HepG2 (cell line): ENCODE data around the gene TPI1. TPM values are rescaled to one million over a fixed set of nuclear protein-coding genes. Genes with fewer than 3 reads are reported as not detected.

Experiments used
- CBX5 ChIP-seq: sonication (generic); formaldehyde crosslinking; IDR thresholded peaks from 2 replicates; pipeline ENCODE4 v1.4.0; 2020; ENCODE audit warnings: missing genetic modification reagents, borderline replicate concordance
- CENPT ChIP-seq: sonication (generic); formaldehyde crosslinking; IDR thresholded peaks from 2 replicates; pipeline ENCODE4 v1.8.0; 2022; ENCODE audit warnings: low read depth, mild to moderate bottlenecking, moderate library complexity, missing genetic modification reagents
- CREB1 ChIP-seq, 2 experiments: fragments of 450-650 bp in 1 of 2; IDR thresholded peaks; 2 replicates each; pipeline ENCODE4 v1.6.1; 2016 to 2017; ENCODE audit warnings: control low read depth in 1 of 2, mild to moderate bottlenecking in 1 of 2, missing compliant biosample characterization in 1 of 2, missing genetic modification characterization in 1 of 2
- DRAP1 ChIP-seq: IDR thresholded peaks from 2 replicates; pipeline ENCODE4 v1.6.1; 2016; ENCODE audit warnings: missing genetic modification reagents, missing compliant biosample characterization
- ETV5 ChIP-seq: IDR thresholded peaks from 2 replicates; pipeline ENCODE4 v1.6.1; 2018; ENCODE audit warnings: missing biosample characterization, missing genetic modification reagents, inconsistent platforms, borderline replicate concordance
- GTF3A ChIP-seq: sonication (generic); formaldehyde crosslinking; conservative IDR thresholded peaks from 2 replicates; pipeline ENCODE4 v1.4.0; 2020; ENCODE audit warnings: mild to moderate bottlenecking, missing genetic modification reagents
- MAFG ChIP-seq: sonication (generic); formaldehyde crosslinking; IDR thresholded peaks from 2 replicates; pipeline ENCODE4 v1.5.1; 2020; ENCODE audit warnings: mild to moderate bottlenecking, missing genetic modification reagents
- RAD21 ChIP-seq: fragments of 450-650 bp; formaldehyde crosslinking; IDR thresholded peaks from 2 replicates; pipeline ENCODE4 v1.5.0; 2020; ENCODE audit warnings: mild to moderate bottlenecking
- RBM22 ChIP-seq: fragments of 200-400 bp; formaldehyde crosslinking; optimal IDR thresholded peaks from 2 replicates; pipeline ENCODE3; 2017; ENCODE audit warnings: mild to moderate bottlenecking, low read length, moderate library complexity
- RFX5 ChIP-seq: IDR thresholded peaks from 2 replicates; pipeline ENCODE4 v1.6.1; 2011; ENCODE audit warnings: low read depth, low read length, improper control_type of control experiment
- SIN3A ChIP-seq: IDR thresholded peaks from 2 replicates; pipeline ENCODE4 v1.6.1; 2011; ENCODE audit warnings: low read depth, mild to moderate bottlenecking, control low read depth, low read length, borderline replicate concordance
- SMARCE1 ChIP-seq: fragments of 450-650 bp; IDR thresholded peaks from 2 replicates; pipeline ENCODE4 v1.6.1; 2017; ENCODE audit warnings: borderline replicate concordance
- TBX3 ChIP-seq: fragments of 450-650 bp; IDR thresholded peaks from 2 replicates; pipeline ENCODE4 v1.6.1; 2017; ENCODE audit warnings: antibody characterized with exemption, mild to moderate bottlenecking, inconsistent platforms, borderline replicate concordance
- ZNF558 ChIP-seq: sonication (generic); formaldehyde crosslinking; IDR thresholded peaks from 2 replicates; pipeline ENCODE4 v1.9.0; 2022; ENCODE audit warnings: mild to moderate bottlenecking, missing genetic modification reagents, borderline replicate concordance
- polyA plus RNA-seq, 8 experiments: library from polyadenylated mRNA; depleted of rRNA in 3 of 8; stranded (reverse) in 7 of 8; unstranded in 1 of 8; fragments of >200 nt; fragmentation: Illumina TruSeq in 4 of 8; extraction: Trizol in 4 of 8; gene quantifications; 2 replicates each; pipeline versions ENCODE4 v1.2.1 to v1.2.3, GENCODE V29; 2011 to 2016; ENCODE audit warnings: low read depth in 4 of 8, missing spikeins in 1 of 8, mixed read lengths in 1 of 8; ENCODE audit not compliant: insufficient read depth in 1 of 8
- total RNA-seq, 5 experiments: library from RNA; depleted of rRNA; stranded (reverse); fragments of >200 nt; fragmentation: Illumina TruSeq; extraction: Trizol; gene quantifications; 2 replicates each; pipeline ENCODE4 v1.2.3, GENCODE V29; 2016; ENCODE audit warnings: low read depth in 1 of 5
- TF ChIP-seq, protein P1 (sequence below): sonication (generic); formaldehyde crosslinking; IDR thresholded peaks from 2 replicates; pipeline ENCODE4 v1.8.1; 2023; ENCODE audit warnings: missing genetic modification reagents, inconsistent platforms, borderline replicate concordance
- TF ChIP-seq, protein P2 (sequence below): sonication (generic); formaldehyde crosslinking; IDR thresholded peaks from 2 replicates; pipeline ENCODE4 v1.8.0; 2022; ENCODE audit warnings: mild to moderate bottlenecking, missing genetic modification reagents, moderate library complexity
- TF ChIP-seq, protein P3 (sequence below): sonication (generic); formaldehyde crosslinking; IDR thresholded peaks from 2 replicates; pipeline ENCODE4 v1.9.0; 2022; ENCODE audit warnings: low read depth, missing genetic modification reagents
- TF ChIP-seq, protein P4 (sequence below): sonication (generic); formaldehyde crosslinking; IDR thresholded peaks from 2 replicates; pipeline ENCODE4 v1.5.1; 2020; ENCODE audit warnings: mild to moderate bottlenecking, missing genetic modification reagents, moderate library complexity
- TF ChIP-seq, protein P5 (sequence below): sonication (generic); formaldehyde crosslinking; IDR thresholded peaks from 2 replicates; pipeline ENCODE4 v1.5.0; 2020; ENCODE audit warnings: missing genetic modification reagents
- TF ChIP-seq, protein P6 (sequence below): sonication (generic); formaldehyde crosslinking; IDR thresholded peaks from 2 replicates; pipeline ENCODE4 v1.4.0; 2020; ENCODE audit warnings: mild to moderate bottlenecking, missing genetic modification reagents, borderline replicate concordance

The TPI1 gene
- total and polyA plus RNA-seq, 2 of the 13 experiments (the other 11 are each of a cell fraction or from before 2014, with no cell fraction given) = 945 to 2,535 TPM

- TF ChIP-seq, protein P1, sequence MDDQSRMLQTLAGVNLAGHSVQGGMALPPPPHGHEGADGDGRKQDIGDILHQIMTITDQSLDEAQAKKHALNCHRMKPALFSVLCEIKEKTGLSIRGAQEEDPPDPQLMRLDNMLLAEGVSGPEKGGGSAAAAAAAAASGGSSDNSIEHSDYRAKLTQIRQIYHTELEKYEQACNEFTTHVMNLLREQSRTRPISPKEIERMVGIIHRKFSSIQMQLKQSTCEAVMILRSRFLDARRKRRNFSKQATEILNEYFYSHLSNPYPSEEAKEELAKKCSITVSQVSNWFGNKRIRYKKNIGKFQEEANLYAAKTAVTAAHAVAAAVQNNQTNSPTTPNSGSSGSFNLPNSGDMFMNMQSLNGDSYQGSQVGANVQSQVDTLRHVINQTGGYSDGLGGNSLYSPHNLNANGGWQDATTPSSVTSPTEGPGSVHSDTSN (CRISPR knock-in tag) = peak; percentile 57; the same call in 1 of the 2 replicates
- TF ChIP-seq CENPT (CRISPR knock-in tag) (no peak), CREB1 (IDR thresholded peaks at IDR 0.05) (no peak), CREB1 (CRISPR knock-in tag; IDR thresholded peaks at IDR 0.05) (no peak), GTF3A (no peak), RFX5 (no peak), ETV5 (no peak), SMARCE1 (no peak), CBX5 (CRISPR knock-in tag) (no peak; the same call in 1 of the 2 replicates), TBX3 (no peak), RBM22 (no peak), MAFG (no peak), ZNF558 (CRISPR knock-in tag) (no peak; the same call in 1 of the 2 replicates), RAD21 (peak; percentile 59), SIN3A (peak; percentile 56; the same call in 1 of the 2 replicates), DRAP1 (CRISPR knock-in tag) (peak; percentile 96)
- TF ChIP-seq, protein P2, sequence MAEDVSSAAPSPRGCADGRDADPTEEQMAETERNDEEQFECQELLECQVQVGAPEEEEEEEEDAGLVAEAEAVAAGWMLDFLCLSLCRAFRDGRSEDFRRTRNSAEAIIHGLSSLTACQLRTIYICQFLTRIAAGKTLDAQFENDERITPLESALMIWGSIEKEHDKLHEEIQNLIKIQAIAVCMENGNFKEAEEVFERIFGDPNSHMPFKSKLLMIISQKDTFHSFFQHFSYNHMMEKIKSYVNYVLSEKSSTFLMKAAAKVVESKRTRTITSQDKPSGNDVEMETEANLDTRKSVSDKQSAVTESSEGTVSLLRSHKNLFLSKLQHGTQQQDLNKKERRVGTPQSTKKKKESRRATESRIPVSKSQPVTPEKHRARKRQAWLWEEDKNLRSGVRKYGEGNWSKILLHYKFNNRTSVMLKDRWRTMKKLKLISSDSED = no peak
- TF ChIP-seq, protein P3, sequence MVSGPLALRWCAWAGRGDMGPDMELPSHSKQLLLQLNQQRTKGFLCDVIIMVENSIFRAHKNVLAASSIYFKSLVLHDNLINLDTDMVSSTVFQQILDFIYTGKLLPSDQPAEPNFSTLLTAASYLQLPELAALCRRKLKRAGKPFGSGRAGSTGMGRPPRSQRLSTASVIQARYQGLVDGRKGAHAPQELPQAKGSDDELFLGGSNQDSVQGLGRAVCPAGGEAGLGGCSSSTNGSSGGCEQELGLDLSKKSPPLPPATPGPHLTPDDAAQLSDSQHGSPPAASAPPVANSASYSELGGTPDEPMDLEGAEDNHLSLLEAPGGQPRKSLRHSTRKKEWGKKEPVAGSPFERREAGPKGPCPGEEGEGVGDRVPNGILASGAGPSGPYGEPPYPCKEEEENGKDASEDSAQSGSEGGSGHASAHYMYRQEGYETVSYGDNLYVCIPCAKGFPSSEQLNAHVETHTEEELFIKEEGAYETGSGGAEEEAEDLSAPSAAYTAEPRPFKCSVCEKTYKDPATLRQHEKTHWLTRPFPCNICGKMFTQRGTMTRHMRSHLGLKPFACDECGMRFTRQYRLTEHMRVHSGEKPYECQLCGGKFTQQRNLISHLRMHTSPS (CRISPR knock-in tag) = no peak
- TF ChIP-seq, protein P4, sequence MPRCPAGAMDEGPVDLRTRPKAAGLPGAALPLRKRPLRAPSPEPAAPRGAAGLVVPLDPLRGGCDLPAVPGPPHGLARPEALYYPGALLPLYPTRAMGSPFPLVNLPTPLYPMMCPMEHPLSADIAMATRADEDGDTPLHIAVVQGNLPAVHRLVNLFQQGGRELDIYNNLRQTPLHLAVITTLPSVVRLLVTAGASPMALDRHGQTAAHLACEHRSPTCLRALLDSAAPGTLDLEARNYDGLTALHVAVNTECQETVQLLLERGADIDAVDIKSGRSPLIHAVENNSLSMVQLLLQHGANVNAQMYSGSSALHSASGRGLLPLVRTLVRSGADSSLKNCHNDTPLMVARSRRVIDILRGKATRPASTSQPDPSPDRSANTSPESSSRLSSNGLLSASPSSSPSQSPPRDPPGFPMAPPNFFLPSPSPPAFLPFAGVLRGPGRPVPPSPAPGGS (CRISPR knock-in tag) = peak; percentile 34; the same call in 1 of the 2 replicates
- TF ChIP-seq, protein P5, sequence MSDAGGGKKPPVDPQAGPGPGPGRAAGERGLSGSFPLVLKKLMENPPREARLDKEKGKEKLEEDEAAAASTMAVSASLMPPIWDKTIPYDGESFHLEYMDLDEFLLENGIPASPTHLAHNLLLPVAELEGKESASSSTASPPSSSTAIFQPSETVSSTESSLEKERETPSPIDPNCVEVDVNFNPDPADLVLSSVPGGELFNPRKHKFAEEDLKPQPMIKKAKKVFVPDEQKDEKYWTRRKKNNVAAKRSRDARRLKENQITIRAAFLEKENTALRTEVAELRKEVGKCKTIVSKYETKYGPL (CRISPR knock-in tag) = 0 out of 2 replicates have a peak, but pooled peaks have one; percentile 62
- TF ChIP-seq, protein P6, sequence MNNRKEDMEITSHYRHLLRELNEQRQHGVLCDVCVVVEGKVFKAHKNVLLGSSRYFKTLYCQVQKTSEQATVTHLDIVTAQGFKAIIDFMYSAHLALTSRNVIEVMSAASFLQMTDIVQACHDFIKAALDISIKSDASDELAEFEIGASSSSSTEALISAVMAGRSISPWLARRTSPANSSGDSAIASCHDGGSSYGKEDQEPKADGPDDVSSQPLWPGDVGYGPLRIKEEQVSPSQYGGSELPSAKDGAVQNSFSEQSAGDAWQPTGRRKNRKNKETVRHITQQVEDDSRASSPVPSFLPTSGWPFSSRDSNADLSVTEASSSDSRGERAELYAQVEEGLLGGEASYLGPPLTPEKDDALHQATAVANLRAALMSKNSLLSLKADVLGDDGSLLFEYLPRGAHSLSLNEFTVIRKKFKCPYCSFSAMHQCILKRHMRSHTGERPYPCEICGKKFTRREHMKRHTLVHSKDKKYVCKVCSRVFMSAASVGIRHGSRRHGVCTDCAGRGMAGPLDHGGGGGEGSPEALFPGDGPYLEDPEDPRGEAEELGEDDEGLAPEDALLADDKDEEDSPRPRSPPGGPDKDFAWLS = no peak
Measured at GRCh38 chr12:6867413-6868210, at the start of gene TPI1 (continued).
